ENCODE results near the gene KIFAP3.

Gene KIFAP3

GRCh38 chr1:169985757-169986156, 88.7 kb downstream of the KIFAP3 start:
- no peak for DNase-seq

DNA sequence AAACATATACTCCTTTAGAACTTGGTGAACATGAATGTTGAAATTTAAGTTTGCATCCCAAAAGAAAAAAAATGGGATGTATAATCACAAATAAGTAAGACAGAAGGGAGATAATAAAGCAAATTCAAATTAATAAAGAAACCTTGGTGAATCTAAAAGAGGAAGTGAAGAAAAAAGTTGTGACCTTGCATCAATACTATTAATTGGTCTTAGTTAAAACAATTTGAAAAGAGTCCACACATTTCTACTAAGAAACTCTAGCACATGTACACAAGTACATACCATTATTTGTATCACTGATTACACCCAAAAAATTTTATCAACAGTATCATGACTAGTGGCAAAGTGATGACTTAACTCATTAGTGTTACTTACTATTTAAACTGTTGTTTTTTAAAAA, 100.4 kb downstream of the KIFAP3 start:
- DNase-seq: no peak

GRCh38 chr1:169970114-169970513, 104.4 kb downstream of the KIFAP3 start:
- DNase-seq: no peak

- no peak for DNase-seq
Measured at GRCh38 chr1:169968174-169968573, 106.3 kb downstream of the KIFAP3 start.

- no peak for DNase-seq
Measured at GRCh38 chr1:169964206-169964605, 110.3 kb downstream of the KIFAP3 start.

- no peak for DNase-seq
Measured at GRCh38 chr1:169959686-169960085, 114.8 kb downstream of the KIFAP3 start.

GRCh38 chr1:169958987-169959386, 115.5 kb downstream of the KIFAP3 start:
- DNase-seq: no peak

DNA sequence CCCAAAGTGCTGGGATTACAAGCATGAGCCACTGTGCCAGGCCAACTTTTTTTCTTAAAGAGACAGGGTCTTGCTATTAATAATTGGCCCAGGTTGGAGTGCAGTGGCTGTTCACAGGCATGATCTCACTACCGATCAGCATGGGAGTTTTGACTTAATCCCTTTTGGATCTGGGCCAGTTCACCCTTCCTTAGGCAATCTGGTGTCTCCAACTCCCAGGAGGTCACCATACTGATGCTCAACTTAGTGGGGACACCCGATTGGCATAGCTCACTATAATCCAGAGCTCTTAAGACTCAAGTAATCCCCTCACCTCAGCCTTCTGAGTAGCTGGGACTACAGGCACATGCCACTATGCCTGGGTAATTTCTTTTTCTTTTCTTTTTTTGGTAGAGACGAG, 116.6 kb downstream of the KIFAP3 start:
- DNase-seq: no peak

GRCh38 chr1:169951108-169951507, 123.4 kb downstream of the KIFAP3 start:
- DNase-seq: no peak

DNA sequence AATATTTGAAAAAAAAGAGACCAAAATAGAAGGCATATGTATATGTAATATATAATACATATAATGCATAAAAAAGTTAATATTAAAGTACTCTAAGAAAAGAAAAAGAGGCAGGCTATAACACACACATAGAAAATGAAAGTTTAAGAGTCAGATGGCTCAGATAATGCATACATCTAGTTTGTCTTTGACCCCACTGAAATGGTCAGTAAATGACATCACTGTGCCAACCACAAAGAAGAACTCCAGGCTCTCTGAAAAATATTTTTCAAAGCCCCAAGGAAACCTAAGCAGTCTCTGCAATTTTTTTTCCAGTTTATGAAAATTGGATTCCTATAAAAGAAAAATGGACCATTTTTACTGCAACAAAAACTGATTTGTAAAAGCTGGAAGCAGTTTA, 125.4 kb downstream of the KIFAP3 start:
- DNase-seq: no peak

GRCh38 chr1:169946206-169946605, 128.3 kb downstream of the KIFAP3 start:
- no peak for DNase-seq

DNA sequence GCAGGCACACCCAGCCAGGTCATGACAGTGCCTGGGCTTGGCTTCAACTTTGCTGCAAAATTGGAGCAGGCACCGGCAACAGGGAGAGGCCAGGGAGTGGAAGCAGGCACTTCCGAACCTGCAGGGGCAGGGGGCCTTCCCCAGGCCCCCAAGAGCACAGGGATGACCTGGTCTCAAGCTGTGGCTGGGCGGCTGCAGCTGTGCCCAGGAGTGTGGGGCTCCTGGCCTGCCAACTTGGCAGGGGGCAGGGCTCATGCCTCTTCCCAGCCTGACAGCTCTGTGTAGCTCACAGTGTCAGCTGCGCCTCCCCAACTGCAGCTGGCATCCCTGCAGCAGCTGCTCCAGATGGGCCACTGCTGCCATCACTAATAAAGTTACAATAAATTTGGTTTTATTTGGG, 129.3 kb downstream of the KIFAP3 start:
- no peak for DNase-seq

GRCh38 chr1:169944621-169945020, 129.9 kb downstream of the KIFAP3 start:
- DNase-seq: no peak

DNA sequence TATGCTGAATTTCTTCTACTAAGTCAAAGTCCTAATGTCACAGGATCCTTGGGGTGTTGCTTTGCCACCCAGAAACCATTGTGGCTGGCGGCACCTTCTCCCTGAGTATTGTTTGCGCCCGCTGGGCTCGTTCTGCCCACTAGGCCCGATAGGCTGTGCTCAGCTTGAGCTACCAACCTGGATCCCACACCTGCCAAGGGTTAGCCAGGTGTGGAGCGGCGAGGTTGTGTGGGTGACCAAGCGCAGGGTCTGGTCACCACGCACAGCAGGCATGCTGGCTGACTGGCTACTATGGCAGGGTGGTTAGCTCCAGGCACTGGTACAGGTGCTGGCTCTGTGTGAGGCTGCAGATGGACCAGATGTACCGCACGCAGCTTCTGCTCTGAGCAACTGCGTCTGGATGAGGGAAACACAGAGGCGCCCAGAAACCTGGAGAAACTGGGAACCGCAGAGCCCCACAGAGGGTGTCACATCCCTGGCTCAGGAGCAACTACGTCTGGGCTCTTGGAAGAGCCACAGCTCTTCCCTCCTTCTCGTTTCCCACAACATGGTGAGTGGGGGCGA, 130.4 kb downstream of the KIFAP3 start:
- DNase-seq: no peak

- DNase-seq: no peak
Measured at GRCh38 chr1:169941982-169942830, 132.3 kb downstream of the KIFAP3 start.

- DNase-seq: no peak
Measured at GRCh38 chr1:169933984-169934725, 140.3 kb downstream of the KIFAP3 start.

GRCh38 chr1:169931795-169932231, 142.7 kb downstream of the KIFAP3 start:
- no peak for DNase-seq

- no peak for DNase-seq
Measured at GRCh38 chr1:169929210-169929526, 145.3 kb downstream of the KIFAP3 start.

- no peak for DNase-seq
Measured at GRCh38 chr1:169928438-169929209, 145.9 kb downstream of the KIFAP3 start.

- DNase-seq: no peak
Measured at GRCh38 chr1:169925505-169926482, 148.7 kb downstream of the KIFAP3 start.

- DNase-seq: no peak
Measured at GRCh38 chr1:169924829-169925228, 149.7 kb downstream of the KIFAP3 start.

DNA sequence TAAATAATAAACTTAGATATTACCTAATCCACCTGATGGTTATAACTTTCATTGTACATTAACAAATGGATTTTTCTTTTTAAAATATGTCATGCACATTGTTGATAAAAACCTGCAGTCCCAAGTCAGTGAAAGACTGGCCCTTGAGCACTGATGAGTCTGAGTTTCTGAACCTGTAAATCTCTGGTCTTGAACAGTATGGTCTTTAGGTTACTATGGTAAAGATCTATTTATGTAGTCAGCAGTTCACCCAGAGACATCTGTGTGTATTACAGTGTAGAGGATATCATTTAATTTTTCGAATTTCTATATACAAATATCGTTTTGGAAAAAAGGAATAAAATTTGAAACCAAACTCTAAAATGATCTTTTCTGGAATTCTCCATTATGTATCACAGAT, 150.4 kb downstream of the KIFAP3 start:
- no peak for DNase-seq
